Muscle of leg (tissue), 11 donors: Measurements from ENCODE around the gene LAMP1. TPM values are rescaled to one million over a fixed set of nuclear protein-coding genes. Genes with fewer than 3 reads are reported as not detected.

ENCODE experiments used
- DNase-seq: peaks from one replicate; pipeline ENCODE4 v3.0.0; 2013
- H3K27ac ChIP-seq: one replicate; pipeline ENCODE4 v1.5.1; 2013; ENCODE audit warnings: mild to moderate bottlenecking, low read length, control low read depth
- H3K27me3 ChIP-seq: one replicate; pipeline ENCODE4 v1.6.1; 2013; ENCODE audit warnings: low read length; ENCODE audit not compliant: control insufficient read depth, insufficient read depth
- H3K36me3 ChIP-seq: one replicate; pipeline ENCODE4 v1.6.1; 2013; ENCODE audit warnings: low read length; ENCODE audit not compliant: control insufficient read depth, insufficient read depth
- H3K4me1 ChIP-seq: one replicate; pipeline ENCODE4 v1.6.1; 2013; ENCODE audit warnings: low read length; ENCODE audit not compliant: control insufficient read depth, insufficient read depth
- H3K4me3 ChIP-seq: one replicate; pipeline ENCODE4 v1.5.1; 2013; ENCODE audit warnings: low read length, control low read depth
- H3K9me3 ChIP-seq: replicated peaks from 2 replicates; pipeline ENCODE4 v1.6.1; 2013; ENCODE audit warnings: low read depth, low read length; ENCODE audit not compliant: control insufficient read depth
- WGBS: methylation state at CpG from one replicate; pipeline ENCODE4 v1.1.5; 2013; ENCODE audit warnings: missing lambda C conversion rate; ENCODE audit not compliant: insufficient coverage; 5-methylcytosine and 5-hydroxymethylcytosine counted together
- polyA plus RNA-seq, 8 donors: library from polyadenylated mRNA; unstranded; fragments of 120-200 nt; gene quantifications; one replicate each; pipeline versions ENCODE4 v1.2.1 to v1.2.3, GENCODE V29; 2013; ENCODE audit warnings: inconsistent platforms in 1 of 8, low replicate concordance in 1 of 8; ENCODE audit not compliant: insufficient read length in 8 of 8, insufficient read depth in 1 of 8
- total RNA-seq: library from RNA; stranded (reverse); fragments of 120-200 nt; gene quantifications from one replicate; pipeline ENCODE4 v1.2.4, GENCODE V29; 2013

LAMP1 gene
- total and polyA plus RNA-seq, 9 donors: 69.6 to 120 (median 92.9) TPM

DNA sequence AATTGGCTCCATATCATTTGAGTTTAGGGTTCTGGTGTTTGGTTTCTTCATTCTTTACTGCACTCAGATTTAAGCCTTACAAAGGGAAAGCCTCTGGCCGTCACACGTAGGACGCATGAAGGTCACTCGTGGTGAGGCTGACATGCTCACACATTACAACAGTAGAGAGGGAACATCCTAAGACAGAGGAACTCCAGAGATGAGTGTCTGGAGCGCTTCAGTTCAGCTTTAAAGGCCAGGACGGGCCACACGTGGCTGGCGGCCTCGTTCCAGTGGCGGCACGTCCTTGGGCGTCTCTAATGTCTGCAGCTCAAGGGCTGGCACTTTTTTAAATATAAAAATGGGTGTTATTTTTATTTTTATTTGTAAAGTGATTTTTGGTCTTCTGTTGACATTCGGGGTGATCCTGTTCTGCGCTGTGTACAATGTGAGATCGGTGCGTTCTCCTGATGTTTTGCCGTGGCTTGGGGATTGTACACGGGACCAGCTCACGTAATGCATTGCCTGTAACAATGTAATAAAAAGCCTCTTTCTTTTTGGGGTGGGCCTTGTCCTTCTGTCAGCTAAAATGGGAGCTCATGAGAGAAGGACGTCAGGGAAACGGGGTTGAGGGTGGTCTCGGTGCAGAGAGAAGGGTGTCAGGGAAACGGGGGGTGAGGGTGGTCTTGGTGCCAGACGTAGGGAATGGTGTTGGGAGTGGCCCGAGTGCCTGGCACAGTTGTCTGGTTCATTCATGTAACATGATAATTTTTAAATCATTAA lies 26.0 kb downstream of the LAMP1 start:
- DNase-seq: no peak
- Histone ChIP-seq H3K4me3 (no peak overlapping the region), H3K9me3 (no peaks in the 10 kb centered on the region), H3K27ac (no peak overlapping the region), H3K27me3 (no peaks in the 10 kb centered on the region), H3K4me1 (peaks cover 5% of the 10 kb centered on the region), H3K36me3 (peaks cover 50% of the 10 kb centered on the region)
- WGBS: 100% methylated on average over 3 of the region's 25 CpGs

DNA sequence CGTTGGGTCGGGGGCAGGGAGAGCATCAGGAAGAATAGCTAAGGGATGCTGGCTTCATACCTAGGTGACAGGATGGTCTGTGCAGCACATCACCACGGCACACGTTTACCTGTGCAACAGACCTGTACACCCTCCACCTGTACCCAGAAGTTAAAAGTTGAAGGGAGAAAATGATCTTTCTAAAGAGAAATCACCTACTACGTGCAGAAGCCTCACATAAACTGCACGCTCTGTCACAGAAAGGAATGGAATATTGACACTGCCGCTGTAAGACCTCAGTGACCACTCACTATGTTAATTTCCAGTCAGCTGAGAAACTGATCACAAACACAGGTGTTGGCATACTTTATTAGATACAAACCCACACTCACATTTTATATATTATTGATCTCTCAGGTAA lies 26.8 kb downstream of the LAMP1 start:
- H3K27ac ChIP-seq: no peak overlapping the region
- H3K9me3 ChIP-seq: no peaks in the 10 kb centered on the region
- no peak overlapping the region for H3K4me3 ChIP-seq
- no CpG with 5 or more reads among the region's 7 CpGs for WGBS
- no peaks in the 10 kb centered on the region for H3K27me3 ChIP-seq
- no peak for DNase-seq
- H3K36me3 ChIP-seq: peaks cover 46% of the 10 kb centered on the region
- H3K4me1 ChIP-seq: peaks cover 10% of the 10 kb centered on the region

GRCh38 chr13:113324398-113324797 lies 27.4 kb downstream of the LAMP1 start:
- H3K36me3 ChIP-seq: peaks cover 41% of the 10 kb centered on the region
- peaks cover 10% of the 10 kb centered on the region for H3K4me1 ChIP-seq
- H3K27ac ChIP-seq: no peak overlapping the region
- H3K9me3 ChIP-seq: no peaks in the 10 kb centered on the region
- H3K27me3 ChIP-seq: no peaks in the 10 kb centered on the region
- H3K4me3 ChIP-seq: no peak overlapping the region
- no peak for DNase-seq
- 90% methylated on average over 5 of the region's 12 CpGs for WGBS

- DNase-seq: no peak
- WGBS: 88% methylated on average over 21 of the region's 23 CpGs
- H3K27ac ChIP-seq: no peak overlapping the region
- H3K4me1 ChIP-seq: peaks cover 10% of the 10 kb centered on the region
- no peak overlapping the region for H3K4me3 ChIP-seq
- H3K36me3 ChIP-seq: peaks cover 27% of the 10 kb centered on the region
- no peaks in the 10 kb centered on the region for H3K9me3 ChIP-seq
- no peaks in the 10 kb centered on the region for H3K27me3 ChIP-seq
These were observed 28.7 kb downstream of the LAMP1 start for GRCh38 chr13:113325779-113326178.

- WGBS: 79% methylated on average over 8 of the region's 13 CpGs
- H3K9me3 ChIP-seq: no peaks in the 10 kb centered on the region
- no peak overlapping the region for H3K4me3 ChIP-seq
- no peaks in the 10 kb centered on the region for H3K27me3 ChIP-seq
- DNase-seq: no peak
- peak overlapping the region; percentile 55 for H3K27ac ChIP-seq
- H3K36me3 ChIP-seq: peaks cover 12% of the 10 kb centered on the region
- H3K4me1 ChIP-seq: peaks cover 10% of the 10 kb centered on the region
These were observed 30.3 kb downstream of the LAMP1 start for GRCh38 chr13:113327391-113327765.

DNA sequence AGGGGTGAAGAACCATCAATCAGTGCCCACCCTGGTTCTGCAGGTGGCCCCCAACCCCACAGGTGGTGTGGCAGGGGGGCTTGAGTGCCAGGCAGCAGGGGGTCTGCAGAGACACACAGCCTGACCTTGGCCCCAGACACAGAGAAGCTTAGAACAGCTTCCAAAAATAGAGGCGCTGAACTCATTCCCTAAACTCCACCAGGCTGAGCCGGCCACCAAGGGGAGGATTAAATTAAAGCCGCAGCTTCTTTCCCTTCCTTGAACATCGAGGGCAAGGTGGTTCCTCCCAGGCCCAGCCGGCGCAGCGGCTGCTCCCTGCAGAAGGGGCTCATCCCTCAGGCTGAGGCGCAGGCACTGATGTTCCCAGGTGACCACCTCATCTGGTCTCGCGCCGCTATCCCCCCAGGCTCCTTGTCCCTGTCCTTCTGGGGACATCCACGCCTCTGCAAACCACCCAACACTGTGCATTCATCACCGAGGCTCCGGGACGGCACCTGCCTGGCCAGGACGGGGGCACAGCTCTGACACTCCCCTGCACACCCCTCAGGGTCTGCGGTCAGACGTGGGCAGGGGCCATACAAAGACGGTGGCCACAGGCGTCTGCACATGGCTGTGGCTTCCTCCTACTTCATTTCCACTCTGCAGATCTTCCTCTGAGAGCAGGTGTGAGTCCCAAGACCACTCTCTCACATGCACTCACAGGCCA lies 30.9 kb downstream of the LAMP1 start:
- 72% methylated on average over 19 of the region's 20 CpGs for WGBS
- H3K4me3 ChIP-seq: no peak overlapping the region
- H3K27ac ChIP-seq: peak overlapping the region; percentile 55
- DNase-seq: peak; percentile 56
- H3K9me3 ChIP-seq: no peaks in the 10 kb centered on the region
- no peaks in the 10 kb centered on the region for H3K27me3 ChIP-seq
- H3K4me1 ChIP-seq: peaks cover 10% of the 10 kb centered on the region
- peaks cover 10% of the 10 kb centered on the region for H3K36me3 ChIP-seq

GRCh38 chr13:113328851-113329250 lies 31.8 kb downstream of the LAMP1 start:
- Histone ChIP-seq H3K9me3 (no peaks in the 10 kb centered on the region), H3K27ac (no peak overlapping the region), H3K36me3 (peaks cover 1% of the 10 kb centered on the region), H3K27me3 (no peaks in the 10 kb centered on the region), H3K4me3 (no peak overlapping the region), H3K4me1 (peaks cover 10% of the 10 kb centered on the region)
- 88% methylated on average over 10 of the region's 12 CpGs for WGBS
- DNase-seq: no peak

DNA sequence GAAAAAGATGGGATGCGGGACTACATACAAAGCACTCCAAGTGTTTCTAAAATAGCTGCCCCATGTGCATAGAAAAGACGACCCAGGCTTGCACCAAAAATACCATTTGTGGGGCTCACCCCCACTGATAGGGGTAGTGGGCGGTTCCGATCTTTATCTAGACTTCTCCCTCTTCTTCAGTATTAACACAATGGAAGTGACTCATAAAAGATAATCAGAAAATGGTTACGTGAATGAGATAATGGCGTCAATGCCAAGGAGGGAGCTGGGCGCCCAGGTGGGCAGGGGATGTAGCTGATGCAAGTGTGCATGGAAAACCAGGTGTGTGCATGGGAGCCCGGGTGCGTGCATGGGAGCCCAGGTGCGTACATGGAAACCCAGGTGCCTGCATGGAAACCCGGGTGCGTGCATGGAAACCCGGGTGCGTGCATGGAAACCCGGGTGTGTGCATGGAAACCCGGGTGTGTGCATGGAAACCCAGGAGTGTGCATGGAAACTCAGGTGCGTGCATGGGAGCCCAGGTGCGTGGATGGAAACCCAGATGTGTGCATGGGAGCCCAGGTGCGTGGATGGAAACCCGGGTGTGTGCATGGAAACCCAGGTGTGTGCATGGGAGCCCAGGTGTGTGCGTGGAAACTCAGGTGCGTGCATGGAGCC lies 32.7 kb downstream of the LAMP1 start:
- no peak for DNase-seq
- WGBS: 94% methylated on average over 14 of the region's 22 CpGs
- H3K4me3 ChIP-seq: no peak overlapping the region
- peaks cover 10% of the 10 kb centered on the region for H3K4me1 ChIP-seq
- no peaks in the 10 kb centered on the region for H3K27me3 ChIP-seq
- no peak overlapping the region for H3K27ac ChIP-seq
- H3K36me3 ChIP-seq: no peaks in the 10 kb centered on the region
- no peaks in the 10 kb centered on the region for H3K9me3 ChIP-seq

- 91% methylated on average over 12 of the region's 12 CpGs for WGBS
- no peak for DNase-seq
- no peak overlapping the region for H3K27ac ChIP-seq
- no peaks in the 10 kb centered on the region for H3K36me3 ChIP-seq
- H3K4me3 ChIP-seq: no peak overlapping the region
- peaks cover 9% of the 10 kb centered on the region for H3K4me1 ChIP-seq
- H3K27me3 ChIP-seq: no peaks in the 10 kb centered on the region
- no peaks in the 10 kb centered on the region for H3K9me3 ChIP-seq
These were observed 35.6 kb downstream of the LAMP1 start for GRCh38 chr13:113332615-113333014.

- Histone ChIP-seq H3K36me3 (no peaks in the 10 kb centered on the region), H3K4me1 (peaks cover 4% of the 10 kb centered on the region), H3K9me3 (no peaks in the 10 kb centered on the region), H3K27ac (no peak overlapping the region), H3K4me3 (no peak overlapping the region), H3K27me3 (no peaks in the 10 kb centered on the region)
- DNase-seq: no peak
- WGBS: 95% methylated on average over 10 of the region's 14 CpGs
These were observed 36.0 kb downstream of the LAMP1 start for GRCh38 chr13:113333076-113333475.
